WTC11 (cell line): ENCODE results near the gene AKT1S1. TPM values are rescaled to one million over a fixed set of nuclear protein-coding genes. Genes with fewer than 3 reads are reported as not detected.

ENCODE experiments used
- ATAC-seq: fragments of 200-7000 bp; cut with Tn5 transposase; 2 replicates; pipeline ENCODE4 v1.10.0; 2021; ENCODE audit warnings: mild to moderate bottlenecking, moderate library complexity
- CTCF ChIA-PET: fragments of 300-600 bp; sonication (Branson Sonifier 250); formaldehyde crosslinking; loops from one replicate; lab custom pipeline; 2021; ENCODE audit warnings: antibody characterized with exemption; lab: Charles Lee
- POLR2A ChIA-PET: fragments of 350-600 bp; sonication (Branson Sonifier 250); formaldehyde crosslinking; loops from one replicate; lab custom pipeline; 2021; ENCODE audit warnings: antibody characterized with exemption; lab: Charles Lee
- DNase-seq: peaks from one replicate; pipeline ENCODE4 v3.0.0; 2021; ENCODE audit warnings: low spot score
- H3K27ac Mint-ChIP-seq: 2 replicates; pipeline ENCODE4 v1.8.0; 2021; ENCODE audit warnings: mixed read lengths
- H3K27me3 Mint-ChIP-seq: 2 replicates; pipeline ENCODE4 v1.8.0; 2021; ENCODE audit warnings: low read depth, mild to moderate bottlenecking, moderate library complexity, mixed read lengths
- H3K36me3 Mint-ChIP-seq: 2 replicates; pipeline ENCODE4 v1.8.0; 2021; ENCODE audit warnings: mixed read lengths
- H3K4me1 Mint-ChIP-seq: 2 replicates; pipeline ENCODE4 v1.8.0; 2022; ENCODE audit warnings: mixed read lengths
- H3K4me3 Mint-ChIP-seq: 2 replicates; pipeline ENCODE4 v1.8.0; 2021; ENCODE audit warnings: mild to moderate bottlenecking, moderate library complexity, mixed read lengths
- H3K9me3 Mint-ChIP-seq: 2 replicates; pipeline ENCODE4 v1.8.0; 2021; ENCODE audit warnings: mixed read lengths
- ATF1 ChIP-seq: sonication (generic); formaldehyde crosslinking; IDR thresholded peaks from 2 replicates; pipeline ENCODE4 v1.8.1; 2023; ENCODE audit warnings: mild to moderate bottlenecking, moderate library complexity, missing genetic modification reagents
- ELF4 ChIP-seq: sonication (generic); formaldehyde crosslinking; IDR thresholded peaks from 2 replicates; pipeline ENCODE4 v1.8.1; 2022; ENCODE audit warnings: low read depth, mild to moderate bottlenecking, moderate library complexity, missing genetic modification reagents
- EMX1 ChIP-seq: fragments of 250-450 bp; sonication (Bioruptor Pico); IDR thresholded peaks from 2 replicates; pipeline ENCODE4 v1.8.0; 2021; ENCODE audit warnings: mild to moderate bottlenecking
- ESRRA ChIP-seq: sonication (generic); formaldehyde crosslinking; IDR thresholded peaks from 2 replicates; pipeline ENCODE4 v1.8.1; 2022; ENCODE audit warnings: mild to moderate bottlenecking, missing genetic modification reagents, borderline replicate concordance
- ETV6 ChIP-seq: sonication (generic); formaldehyde crosslinking; IDR thresholded peaks from 2 replicates; pipeline ENCODE4 v1.8.1; 2022; ENCODE audit warnings: mild to moderate bottlenecking, missing genetic modification reagents
- GABPB1 ChIP-seq: sonication (generic); formaldehyde crosslinking; IDR thresholded peaks from 2 replicates; pipeline ENCODE4 v1.8.1; 2023; ENCODE audit warnings: mild to moderate bottlenecking, missing genetic modification reagents
- GTF2I ChIP-seq: fragments of 250-450 bp; sonication (Bioruptor Pico); conservative IDR thresholded peaks from 2 replicates; pipeline ENCODE4 v1.4.0; 2021; ENCODE audit warnings: mild to moderate bottlenecking
- JAZF1 ChIP-seq: fragments of 250-450 bp; sonication (Bioruptor Pico); IDR thresholded peaks from 2 replicates; pipeline ENCODE4 v1.9.0; 2021; ENCODE audit warnings: moderate library complexity, mild to moderate bottlenecking, inconsistent platforms
- NFE2L1 ChIP-seq: sonication (generic); formaldehyde crosslinking; IDR thresholded peaks from 2 replicates; pipeline ENCODE4 v1.8.1; 2023; ENCODE audit warnings: missing genetic modification reagents
- NFYB ChIP-seq: sonication (generic); formaldehyde crosslinking; conservative IDR thresholded peaks from 2 replicates; pipeline ENCODE4 v1.8.0; 2022; ENCODE audit warnings: low read depth, missing genetic modification reagents
- NR1H2 ChIP-seq: sonication (generic); formaldehyde crosslinking; IDR thresholded peaks from 2 replicates; pipeline ENCODE4 v1.9.0; 2021; ENCODE audit warnings: mild to moderate bottlenecking, moderate library complexity, missing genetic modification reagents
- NR2C2 ChIP-seq: sonication (generic); formaldehyde crosslinking; IDR thresholded peaks from 2 replicates; pipeline ENCODE4 v1.8.0; 2022; ENCODE audit warnings: mild to moderate bottlenecking, missing genetic modification reagents
- NR3C1 ChIP-seq: sonication (generic); formaldehyde crosslinking; conservative IDR thresholded peaks from 2 replicates; pipeline ENCODE4 v1.8.1; 2023; ENCODE audit warnings: low read depth, mild to moderate bottlenecking, missing genetic modification reagents
- PRRX2 ChIP-seq: fragments of 250-450 bp; sonication (Bioruptor Pico); IDR thresholded peaks from 2 replicates; pipeline ENCODE4 v1.8.0; 2021; ENCODE audit warnings: mild to moderate bottlenecking
- RELA ChIP-seq: sonication (generic); formaldehyde crosslinking; IDR thresholded peaks from 2 replicates; pipeline ENCODE4 v1.8.1; 2022; ENCODE audit warnings: missing genetic modification reagents, mild to moderate bottlenecking, borderline replicate concordance
- RORB ChIP-seq: fragments of 250-450 bp; sonication (Bioruptor Pico); IDR thresholded peaks from 2 replicates; pipeline ENCODE4 v1.9.0; 2021; ENCODE audit warnings: mild to moderate bottlenecking
- SOX15 ChIP-seq: fragments of 250-450 bp; sonication (Bioruptor Pico); IDR thresholded peaks from 2 replicates; pipeline ENCODE4 v1.9.0; 2021; ENCODE audit warnings: mild to moderate bottlenecking
- TP53 ChIP-seq: sonication (generic); formaldehyde crosslinking; IDR thresholded peaks from 2 replicates; pipeline ENCODE4 v1.8.1; 2023; ENCODE audit warnings: mild to moderate bottlenecking, missing genetic modification reagents
- ZNF396 ChIP-seq: fragments of 250-450 bp; sonication (Bioruptor Pico); IDR thresholded peaks from 2 replicates; pipeline ENCODE4 v1.8.0; 2021; ENCODE audit warnings: mild to moderate bottlenecking, moderate library complexity, borderline replicate concordance
- total RNA-seq: library from RNA; stranded (reverse); gene quantifications from 3 replicates; pipeline ENCODE4 v1.2.3, GENCODE V29; 2021
- TF ChIP-seq, protein P1 (sequence below): sonication (generic); formaldehyde crosslinking; IDR thresholded peaks from 2 replicates; pipeline ENCODE4 v1.8.0; 2022; ENCODE audit warnings: mild to moderate bottlenecking, missing genetic modification reagents
- TF ChIP-seq, protein P2 (sequence below): sonication (generic); formaldehyde crosslinking; IDR thresholded peaks from 2 replicates; pipeline ENCODE4 v1.8.0; 2022; ENCODE audit warnings: mild to moderate bottlenecking, missing genetic modification reagents
- TF ChIP-seq, protein P3 (sequence below): sonication (generic); formaldehyde crosslinking; IDR thresholded peaks from 2 replicates; pipeline ENCODE4 v1.8.1; 2022; ENCODE audit warnings: low read depth, missing genetic modification reagents, borderline replicate concordance
- TF ChIP-seq, protein P4 (sequence below): fragments of 250-450 bp; sonication (Bioruptor Pico); IDR thresholded peaks from 2 replicates; pipeline ENCODE4 v1.9.0; 2021; ENCODE audit warnings: mild to moderate bottlenecking
- TF ChIP-seq, protein P5 (sequence below): sonication (generic); formaldehyde crosslinking; IDR thresholded peaks from 2 replicates; pipeline ENCODE4 v1.8.1; 2023; ENCODE audit warnings: mild to moderate bottlenecking, moderate library complexity, missing genetic modification reagents
- TF ChIP-seq, protein P6 (sequence below): sonication (generic); formaldehyde crosslinking; IDR thresholded peaks from 2 replicates; pipeline ENCODE4 v1.8.0; 2023; ENCODE audit warnings: mild to moderate bottlenecking, missing genetic modification reagents
- TF ChIP-seq, protein P7 (sequence below): sonication (generic); formaldehyde crosslinking; IDR thresholded peaks from 2 replicates; pipeline ENCODE4 v1.8.1; 2022; ENCODE audit warnings: mild to moderate bottlenecking, moderate library complexity, missing genetic modification reagents

Gene AKT1S1
- total RNA-seq, 1 experiment from 2014 or later = 47.8 TPM

DNA sequence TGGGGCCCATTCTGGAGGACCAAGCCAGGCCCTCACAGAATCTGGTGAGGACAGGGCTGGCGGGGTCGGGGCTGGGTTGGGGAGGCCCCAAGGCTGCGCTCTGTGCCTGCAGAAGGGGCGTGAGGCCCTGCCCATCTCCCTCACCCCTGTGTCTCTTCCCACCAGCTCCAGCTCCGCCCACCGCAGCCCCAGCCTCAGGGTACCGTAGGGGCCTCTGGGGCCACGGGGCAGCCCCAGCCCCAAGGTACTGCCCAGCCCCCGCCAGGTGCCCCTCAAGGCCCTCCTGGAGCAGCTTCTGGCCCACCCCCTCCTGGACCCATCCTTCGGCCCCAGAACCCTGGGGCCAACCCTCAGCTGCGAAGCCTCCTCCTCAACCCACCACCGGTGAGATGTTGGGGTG lies 41.6 kb downstream of the AKT1S1 start (continued):
- TF ChIP-seq, protein P1, sequence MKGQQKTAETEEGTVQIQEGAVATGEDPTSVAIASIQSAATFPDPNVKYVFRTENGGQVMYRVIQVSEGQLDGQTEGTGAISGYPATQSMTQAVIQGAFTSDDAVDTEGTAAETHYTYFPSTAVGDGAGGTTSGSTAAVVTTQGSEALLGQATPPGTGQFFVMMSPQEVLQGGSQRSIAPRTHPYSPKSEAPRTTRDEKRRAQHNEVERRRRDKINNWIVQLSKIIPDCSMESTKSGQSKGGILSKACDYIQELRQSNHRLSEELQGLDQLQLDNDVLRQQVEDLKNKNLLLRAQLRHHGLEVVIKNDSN (CRISPR knock-in tag) = no peak
- no peak for TF ChIP-seq TP53 (CRISPR knock-in tag)
- no peak for TF ChIP-seq SOX15 (CRISPR knock-in tag)

DNA sequence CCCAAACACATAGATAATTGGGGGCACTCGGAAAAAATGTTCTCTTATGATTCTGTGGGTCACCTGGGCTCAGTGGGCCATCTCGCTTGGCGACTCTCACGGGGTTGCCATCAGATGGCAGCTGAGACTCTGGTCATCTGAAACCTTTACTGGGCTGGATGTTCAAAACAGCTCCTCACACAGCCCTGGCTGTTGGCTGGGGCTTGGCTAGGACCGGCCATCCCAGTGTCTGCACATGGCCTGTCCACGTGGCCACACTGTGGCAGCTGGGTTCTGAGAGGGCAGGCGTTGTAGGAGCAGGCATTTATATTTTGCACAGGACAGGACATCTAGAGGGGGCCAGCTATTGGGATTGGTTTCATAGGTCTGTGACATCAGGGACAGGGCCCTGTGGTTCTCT lies 43.6 kb downstream of the AKT1S1 start:
- Mint-ChIP-seq H3K27ac (no peak overlapping the region), H3K27me3 (no peaks in the 10 kb centered on the region), H3K4me1 (no peaks in the 10 kb centered on the region), H3K36me3 (peaks cover 36% of the 10 kb centered on the region)
- POLR2A ChIA-PET = no interaction called here
- TF ChIP-seq ATF1 (CRISPR knock-in tag) (no peak), ZNF396 (CRISPR knock-in tag) (no peak), NFE2L1 (CRISPR knock-in tag) (no peak), EMX1 (no peak), JAZF1 (CRISPR knock-in tag) (no peak), PRRX2 (CRISPR knock-in tag) (no peak), TP53 (CRISPR knock-in tag) (no peak), NFYB (CRISPR knock-in tag) (no peak), ELF4 (CRISPR knock-in tag) (no peak), GTF2I (no peak), RELA (no peak)
- TF ChIP-seq, protein P2, sequence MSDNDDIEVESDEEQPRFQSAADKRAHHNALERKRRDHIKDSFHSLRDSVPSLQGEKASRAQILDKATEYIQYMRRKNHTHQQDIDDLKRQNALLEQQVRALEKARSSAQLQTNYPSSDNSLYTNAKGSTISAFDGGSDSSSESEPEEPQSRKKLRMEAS (CRISPR knock-in tag) = no peak
- TF ChIP-seq, protein P3, sequence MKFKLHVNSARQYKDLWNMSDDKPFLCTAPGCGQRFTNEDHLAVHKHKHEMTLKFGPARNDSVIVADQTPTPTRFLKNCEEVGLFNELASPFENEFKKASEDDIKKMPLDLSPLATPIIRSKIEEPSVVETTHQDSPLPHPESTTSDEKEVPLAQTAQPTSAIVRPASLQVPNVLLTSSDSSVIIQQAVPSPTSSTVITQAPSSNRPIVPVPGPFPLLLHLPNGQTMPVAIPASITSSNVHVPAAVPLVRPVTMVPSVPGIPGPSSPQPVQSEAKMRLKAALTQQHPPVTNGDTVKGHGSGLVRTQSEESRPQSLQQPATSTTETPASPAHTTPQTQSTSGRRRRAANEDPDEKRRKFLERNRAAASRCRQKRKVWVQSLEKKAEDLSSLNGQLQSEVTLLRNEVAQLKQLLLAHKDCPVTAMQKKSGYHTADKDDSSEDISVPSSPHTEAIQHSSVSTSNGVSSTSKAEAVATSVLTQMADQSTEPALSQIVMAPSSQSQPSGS = no peak
- TF ChIP-seq, all 79 proteins: peak for 0
- Mint-ChIP-seq H3K9me3 (no peaks in the 10 kb centered on the region), H3K4me3 (no peak overlapping the region)
- DNase-seq = no peak
- CTCF ChIA-PET = no interaction called here
- no peak for ATAC-seq

DNA sequence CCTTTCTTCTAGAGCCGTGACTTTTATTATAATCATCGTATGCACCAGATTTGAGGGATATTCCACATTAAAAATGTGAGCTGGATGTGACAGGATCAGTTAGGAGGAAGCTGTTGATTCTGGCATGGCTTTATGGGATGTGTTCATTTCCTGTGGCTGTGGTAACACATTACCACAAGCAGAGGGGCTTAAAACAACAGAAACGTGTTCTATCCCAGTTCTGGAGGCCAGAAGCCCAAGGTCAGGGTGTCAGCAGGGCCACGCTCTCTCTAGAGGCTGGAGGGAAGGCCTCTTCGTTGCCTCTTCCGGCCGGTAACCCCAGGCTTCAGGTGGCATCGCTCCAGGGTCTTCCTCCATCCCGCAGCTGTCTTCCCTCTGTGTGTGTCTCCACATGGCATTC lies 44.6 kb downstream of the AKT1S1 start:
- CTCF ChIA-PET = no interaction called here
- no peak for DNase-seq
- H3K4me1 Mint-ChIP-seq = no peaks in the 10 kb centered on the region
- no peak overlapping the region for H3K4me3 Mint-ChIP-seq
- no peaks in the 10 kb centered on the region for H3K27me3 Mint-ChIP-seq
- peaks cover 30% of the 10 kb centered on the region for H3K36me3 Mint-ChIP-seq
- H3K9me3 Mint-ChIP-seq = no peaks in the 10 kb centered on the region
- POLR2A ChIA-PET = no interaction called here
- no peak for ATAC-seq
- no peak overlapping the region for H3K27ac Mint-ChIP-seq
- TF ChIP-seq, protein P4, sequence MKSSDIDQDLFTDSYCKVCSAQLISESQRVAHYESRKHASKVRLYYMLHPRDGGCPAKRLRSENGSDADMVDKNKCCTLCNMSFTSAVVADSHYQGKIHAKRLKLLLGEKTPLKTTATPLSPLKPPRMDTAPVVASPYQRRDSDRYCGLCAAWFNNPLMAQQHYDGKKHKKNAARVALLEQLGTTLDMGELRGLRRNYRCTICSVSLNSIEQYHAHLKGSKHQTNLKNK (CRISPR knock-in tag) = no peak
- no peak for TF ChIP-seq ESRRA (CRISPR knock-in tag)
- TF ChIP-seq, protein P2 (CRISPR knock-in tag) = no peak
- no peak for TF ChIP-seq NR2C2 (CRISPR knock-in tag)
- TF ChIP-seq, protein P5, sequence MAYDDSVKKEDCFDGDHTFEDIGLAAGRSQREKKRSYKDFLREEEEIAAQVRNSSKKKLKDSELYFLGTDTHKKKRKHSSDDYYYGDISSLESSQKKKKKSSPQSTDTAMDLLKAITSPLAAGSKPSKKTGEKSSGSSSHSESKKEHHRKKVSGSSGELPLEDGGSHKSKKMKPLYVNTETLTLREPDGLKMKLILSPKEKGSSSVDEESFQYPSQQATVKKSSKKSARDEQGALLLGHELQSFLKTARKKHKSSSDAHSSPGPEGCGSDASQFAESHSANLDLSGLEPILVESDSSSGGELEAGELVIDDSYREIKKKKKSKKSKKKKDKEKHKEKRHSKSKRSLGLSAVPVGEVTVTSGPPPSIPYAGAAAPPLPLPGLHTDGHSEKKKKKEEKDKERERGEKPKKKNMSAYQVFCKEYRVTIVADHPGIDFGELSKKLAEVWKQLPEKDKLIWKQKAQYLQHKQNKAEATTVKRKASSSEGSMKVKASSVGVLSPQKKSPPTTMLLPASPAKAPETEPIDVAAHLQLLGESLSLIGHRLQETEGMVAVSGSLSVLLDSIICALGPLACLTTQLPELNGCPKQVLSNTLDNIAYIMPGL (CRISPR knock-in tag) = no peak
- TF ChIP-seq ETV6 (CRISPR knock-in tag) = no peak
- no peak for TF ChIP-seq NR3C1 (CRISPR knock-in tag)
- TF ChIP-seq RORB = no peak
- TF ChIP-seq, protein P6, sequence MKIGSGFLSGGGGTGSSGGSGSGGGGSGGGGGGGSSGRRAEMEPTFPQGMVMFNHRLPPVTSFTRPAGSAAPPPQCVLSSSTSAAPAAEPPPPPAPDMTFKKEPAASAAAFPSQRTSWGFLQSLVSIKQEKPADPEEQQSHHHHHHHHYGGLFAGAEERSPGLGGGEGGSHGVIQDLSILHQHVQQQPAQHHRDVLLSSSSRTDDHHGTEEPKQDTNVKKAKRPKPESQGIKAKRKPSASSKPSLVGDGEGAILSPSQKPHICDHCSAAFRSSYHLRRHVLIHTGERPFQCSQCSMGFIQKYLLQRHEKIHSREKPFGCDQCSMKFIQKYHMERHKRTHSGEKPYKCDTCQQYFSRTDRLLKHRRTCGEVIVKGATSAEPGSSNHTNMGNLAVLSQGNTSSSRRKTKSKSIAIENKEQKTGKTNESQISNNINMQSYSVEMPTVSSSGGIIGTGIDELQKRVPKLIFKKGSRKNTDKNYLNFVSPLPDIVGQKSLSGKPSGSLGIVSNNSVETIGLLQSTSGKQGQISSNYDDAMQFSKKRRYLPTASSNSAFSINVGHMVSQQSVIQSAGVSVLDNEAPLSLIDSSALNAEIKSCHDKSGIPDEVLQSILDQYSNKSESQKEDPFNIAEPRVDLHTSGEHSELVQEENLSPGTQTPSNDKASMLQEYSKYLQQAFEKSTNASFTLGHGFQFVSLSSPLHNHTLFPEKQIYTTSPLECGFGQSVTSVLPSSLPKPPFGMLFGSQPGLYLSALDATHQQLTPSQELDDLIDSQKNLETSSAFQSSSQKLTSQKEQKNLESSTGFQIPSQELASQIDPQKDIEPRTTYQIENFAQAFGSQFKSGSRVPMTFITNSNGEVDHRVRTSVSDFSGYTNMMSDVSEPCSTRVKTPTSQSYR (CRISPR knock-in tag) = no peak
- TF ChIP-seq ELF4 (CRISPR knock-in tag) = no peak
- no peak for TF ChIP-seq NR1H2 (CRISPR knock-in tag)
- TF ChIP-seq, protein P7, sequence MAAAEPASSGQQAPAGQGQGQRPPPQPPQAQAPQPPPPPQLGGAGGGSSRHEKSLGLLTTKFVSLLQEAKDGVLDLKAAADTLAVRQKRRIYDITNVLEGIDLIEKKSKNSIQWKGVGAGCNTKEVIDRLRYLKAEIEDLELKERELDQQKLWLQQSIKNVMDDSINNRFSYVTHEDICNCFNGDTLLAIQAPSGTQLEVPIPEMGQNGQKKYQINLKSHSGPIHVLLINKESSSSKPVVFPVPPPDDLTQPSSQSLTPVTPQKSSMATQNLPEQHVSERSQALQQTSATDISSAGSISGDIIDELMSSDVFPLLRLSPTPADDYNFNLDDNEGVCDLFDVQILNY (CRISPR knock-in tag) = no peak
- TF ChIP-seq GABPB1 (CRISPR knock-in tag) = no peak
- no peak for TF ChIP-seq SOX15 (CRISPR knock-in tag)
